ENCODE measurements around the gene ETV7.
A peak's percentile ranks its signal among the peaks of the same experiment; 100 is the strongest.

- TF ChIP-seq, protein P1, sequence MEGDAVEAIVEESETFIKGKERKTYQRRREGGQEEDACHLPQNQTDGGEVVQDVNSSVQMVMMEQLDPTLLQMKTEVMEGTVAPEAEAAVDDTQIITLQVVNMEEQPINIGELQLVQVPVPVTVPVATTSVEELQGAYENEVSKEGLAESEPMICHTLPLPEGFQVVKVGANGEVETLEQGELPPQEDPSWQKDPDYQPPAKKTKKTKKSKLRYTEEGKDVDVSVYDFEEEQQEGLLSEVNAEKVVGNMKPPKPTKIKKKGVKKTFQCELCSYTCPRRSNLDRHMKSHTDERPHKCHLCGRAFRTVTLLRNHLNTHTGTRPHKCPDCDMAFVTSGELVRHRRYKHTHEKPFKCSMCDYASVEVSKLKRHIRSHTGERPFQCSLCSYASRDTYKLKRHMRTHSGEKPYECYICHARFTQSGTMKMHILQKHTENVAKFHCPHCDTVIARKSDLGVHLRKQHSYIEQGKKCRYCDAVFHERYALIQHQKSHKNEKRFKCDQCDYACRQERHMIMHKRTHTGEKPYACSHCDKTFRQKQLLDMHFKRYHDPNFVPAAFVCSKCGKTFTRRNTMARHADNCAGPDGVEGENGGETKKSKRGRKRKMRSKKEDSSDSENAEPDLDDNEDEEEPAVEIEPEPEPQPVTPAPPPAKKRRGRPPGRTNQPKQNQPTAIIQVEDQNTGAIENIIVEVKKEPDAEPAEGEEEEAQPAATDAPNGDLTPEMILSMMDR (IDR thresholded peaks at IDR 0.05): peak in 1 of 7 experiments; percentile 21
- TF ChIP-seq POLR2A (IDR thresholded peaks at IDR 0.05): peak in 1 of 3 donors; percentile 24
Observed at GRCh38 chr6:36387440-36388303, at the start of gene ETV7.

Data from body of pancreas (tissue), 4 donors.